ENCODE data around the gene NWD2.

GRCh38 chr4:37324546-37324945 lies 80.0 kb downstream of the NWD2 start:
- TF ChIP-seq CTCF (IDR thresholded peaks at IDR 0.05; ENCODE audit: poor library complexity) (no peak), EZH2 (IDR thresholded peaks at IDR 0.05; ENCODE audit: borderline replicate concordance) (no peak), EZH2phosphoT487 (IDR thresholded peaks at IDR 0.05; ENCODE audit: low read depth, severe bottlenecking, unreplicated experiment) (no peak)
